Measurements from ENCODE around the gene MMP2. TPM values are rescaled to one million over a fixed set of nuclear protein-coding genes. Genes with fewer than 3 reads are reported as not detected.

Gene MMP2
- total RNA-seq, result 10 to 100 TPM; 21.7 to 60.9 (median 38.6) TPM
- 10 to 100 TPM; 16.0 to 23.2 (median 16.1) TPM for polyA plus RNA-seq
- long read RNA-seq, donor 1, transcript MMP2-201 (13 exons, 3,741 nt), result major isoform, 20 of 28 reads
- long read RNA-seq, donor 1, partial matches to known transcripts, result 5 of 28 reads
- long read RNA-seq, donor 1, other reads (novel, unspliced or antisense), result 3 of 28 reads
- long read RNA-seq, donor 2, transcript MMP2-201 (13 exons, 3,741 nt), result major isoform, 97 of 112 reads
- long read RNA-seq, donor 2, partial matches to known transcripts, result 13 of 112 reads
- long read RNA-seq, donor 2, other reads (novel, unspliced or antisense), result 2 of 112 reads

GRCh38 chr16:55478827-55479429, at the start of gene MMP2:
Gene MMP2 (plus strand): TSS chr16:55479198. CDS start chr16:55479480, 282 bp downstream.
- H3K4me1 ChIP-seq, result peaks cover 9% of the 10 kb centered on the region

GRCh38 chr16:55433030-55433429, 46.0 kb upstream of the MMP2 start:
- intact Hi-C loops (cut with DNase I), result no loop called here
- Histone ChIP-seq H3K4me1 (no peaks in the 10 kb centered on the region), H3K9me3 (no peaks in the 10 kb centered on the region), H3K27me3 (ENCODE audit: insufficient read depth in 3 of 3, low read length in 2 of 3) (no peaks in the 10 kb centered on the region), H3K36me3 (ENCODE audit: insufficient read depth in 1 of 2, low read depth in 1 of 2) (no peaks in the 10 kb centered on the region), H3K4me3 (no peak overlapping the region), H3K27ac (no peak overlapping the region)
- TF ChIP-seq CTCF (IDR thresholded peaks at IDR 0.05), result no peak
- WGBS, 3 donors, result 69 to 88% (median 73%) methylated on average over 5 of the region's 5 CpGs
- no peak for ATAC-seq
- DNase-seq, result no peak

More at GRCh38 chr16:55478827-55479429, at the start of gene MMP2:
- TF ChIP-seq CTCF (IDR thresholded peaks at IDR 0.05), result no peak
- H3K9me3 ChIP-seq, result no peaks in the 10 kb centered on the region
- ATAC-seq (peak; percentile 29 to 64 (median 51)), DNase-seq (peak; percentile 80 to 88)
- H3K4me3 ChIP-seq, result peak within 1 kb of the TSS; percentile 65
- WGBS, 3 donors, result 7 to 12% (median 10%) methylated on average over 38 to 46 of the region's 46 CpGs
- H3K27ac ChIP-seq, result peak within 1 kb of the TSS; percentile 55
- H3K36me3 ChIP-seq (ENCODE audit: insufficient read depth in 1 of 2, low read depth in 1 of 2), result no peaks in the 10 kb centered on the region
- intact Hi-C loops (cut with DNase I), result loop anchor here in 1 of 2 donors (5.0 kb wide), 1 partner anchor 218 kb away; no protein-coding TSS in a partner anchor
- H3K27me3 ChIP-seq (ENCODE audit: insufficient read depth in 3 of 3, low read length in 2 of 3), result peaks cover 0 to 42% (median 12%) of the 10 kb centered on the region in 3 donors

- Histone ChIP-seq H3K36me3 (ENCODE audit: insufficient read depth in 1 of 2, low read depth in 1 of 2) (no peaks in the 10 kb centered on the region), H3K4me3 (no peak overlapping the region), H3K27me3 (ENCODE audit: insufficient read depth in 3 of 3, low read length in 2 of 3) (no peaks in the 10 kb centered on the region), H3K9me3 (no peaks in the 10 kb centered on the region), H3K27ac (no peak overlapping the region), H3K4me1 (no peaks in the 10 kb centered on the region)
- DNase-seq (no peak), ATAC-seq (peak; percentile 32 to 77 (median 75))
- WGBS, 3 donors, result 58 to 78% (median 61%) methylated on average over 5 of the region's 5 CpGs
- TF ChIP-seq CTCF (IDR thresholded peaks at IDR 0.05), result no peak
- intact Hi-C loops (cut with DNase I), result no loop called here
Observed at GRCh38 chr16:55433535-55433934, 45.5 kb upstream of the MMP2 start.

GRCh38 chr16:55434000-55434399, 45.0 kb upstream of the MMP2 start:
- ATAC-seq (peak in 3 of 4 donors; percentile 49 to 70 (median 64)), DNase-seq (no peak)
- no peaks in the 10 kb centered on the region for H3K27me3 ChIP-seq (ENCODE audit: insufficient read depth in 3 of 3, low read length in 2 of 3)
- intact Hi-C loops (cut with DNase I), result no loop called here
- H3K4me1 ChIP-seq, result no peaks in the 10 kb centered on the region
- H3K27ac ChIP-seq, result no peak overlapping the region
- H3K9me3 ChIP-seq, result no peaks in the 10 kb centered on the region
- no peak overlapping the region for H3K4me3 ChIP-seq
- no peak for TF ChIP-seq CTCF (IDR thresholded peaks at IDR 0.05)
- H3K36me3 ChIP-seq (ENCODE audit: insufficient read depth in 1 of 2, low read depth in 1 of 2), result no peaks in the 10 kb centered on the region
- WGBS, 3 donors, result 36 to 50% (median 50%) methylated on average over 4 of the region's 4 CpGs
